NCI-H69 (cell line): Measurements from ENCODE around the gene AVEN.
"Not testable (repeated sequence)": the region's sequence is repeated elsewhere in the genome, so short reads cannot be mapped to it uniquely, and the experiment has no call there.

ENCODE experiments used
- DNase-seq: peaks from one replicate; lab custom pipeline; 2025; lab: John Stamatoyannopoulos, UW

Gene AVEN

GRCh38 chr15:34038871-34039789 is at the start of gene AVEN:
Gene AVEN (minus strand): TSS chr15:34039204. CDS start chr15:34039046, 158 bp downstream.
- peak; percentile 79 for DNase-seq

GRCh38 chr15:34085746-34086145 is 46.7 kb upstream of the AVEN start:
- DNase-seq: no peak

- no peak for DNase-seq
These were observed 45.1 kb upstream of the AVEN start for GRCh38 chr15:34084086-34084485.

- no peak for DNase-seq
These were observed 40.9 kb upstream of the AVEN start for GRCh38 chr15:34079904-34080303.

- DNase-seq: no peak
These were observed 39.9 kb upstream of the AVEN start for GRCh38 chr15:34078900-34079299.

- no peak for DNase-seq
These were observed 37.8 kb upstream of the AVEN start for GRCh38 chr15:34076785-34077184.

- DNase-seq: peak; percentile 20
These were observed 31.0 kb upstream of the AVEN start for GRCh38 chr15:34070003-34070402.

GRCh38 chr15:34065941-34066340 is 26.9 kb upstream of the AVEN start:
- DNase-seq: no peak

GRCh38 chr15:34065261-34065660 is 26.3 kb upstream of the AVEN start:
- DNase-seq: no peak

GRCh38 chr15:34064438-34064837 is 25.4 kb upstream of the AVEN start:
- DNase-seq: no peak

GRCh38 chr15:34059946-34060345 is 20.9 kb upstream of the AVEN start:
- no peak for DNase-seq

- DNase-seq: no peak
These were observed 20.5 kb upstream of the AVEN start for GRCh38 chr15:34059476-34059875.

GRCh38 chr15:34056911-34057310 is 17.9 kb upstream of the AVEN start:
- DNase-seq: no peak

GRCh38 chr15:34055868-34056595 is 17.0 kb upstream of the AVEN start:
- no peak for DNase-seq

- DNase-seq: no peak
These were observed 15.2 kb upstream of the AVEN start for GRCh38 chr15:34054081-34054707.

- DNase-seq: not testable (repeated sequence)
These were observed 11.4 kb upstream of the AVEN start for GRCh38 chr15:34050385-34050784.

- no peak for DNase-seq
These were observed 10.1 kb upstream of the AVEN start for GRCh38 chr15:34049112-34049511.

- no peak for DNase-seq
These were observed 9.1 kb upstream of the AVEN start for GRCh38 chr15:34047893-34048775.

- no peak for DNase-seq
These were observed 7.6 kb upstream of the AVEN start for GRCh38 chr15:34046471-34047145.

- DNase-seq: no peak
These were observed 4.8 kb upstream of the AVEN start for GRCh38 chr15:34043813-34044212.

GRCh38 chr15:34043391-34043790 is 4.4 kb upstream of the AVEN start:
- DNase-seq: no peak
